Bronchial epithelial cell (primary cell): Measurements from ENCODE around the gene PLEKHM1. TPM values are rescaled to one million over a fixed set of nuclear protein-coding genes. Genes with fewer than 3 reads are reported as not detected.

Experiments
- DNase-seq: peaks from one replicate; pipeline ENCODE4 v3.0.0-alpha.2; 2010; ENCODE audit warnings: low read depth
- FAIRE-seq: peaks from 2 replicates; lab custom pipeline; 2011; peaks lifted over from hg19 to GRCh38; lab: Jason Lieb, UNC
- H3K27me3 ChIP-seq: 2 replicates; pipeline ENCODE4 v1.5.1; 2011; ENCODE audit warnings: low read length; ENCODE audit not compliant: control insufficient read depth, insufficient read depth
- H3K36me3 ChIP-seq: 2 replicates; pipeline ENCODE4 v1.5.1; 2011; ENCODE audit warnings: low read length; ENCODE audit not compliant: control insufficient read depth, insufficient read depth
- H3K4me3 ChIP-seq: 2 replicates; pipeline ENCODE4 v1.5.1; 2011; ENCODE audit warnings: mild to moderate bottlenecking, low read depth, low read length, control low read depth
- total RNA-seq: library from RNA; depleted of rRNA; stranded (reverse); fragments of >200 nt; gene quantifications from 2 replicates; pipeline ENCODE4 v1.2.1, GENCODE V29; 2014
- TF ChIP-seq, protein P1 (sequence below): IDR thresholded peaks from 2 replicates; pipeline ENCODE4 v1.5.1; 2011; ENCODE audit warnings: mild to moderate bottlenecking, moderate library complexity, low read length, control low read depth, inconsistent platforms; ENCODE audit not compliant: insufficient read depth, severe bottlenecking

Gene PLEKHM1
- total RNA-seq, 1 donor from 2014 or later, result 38.7 TPM

DNA sequence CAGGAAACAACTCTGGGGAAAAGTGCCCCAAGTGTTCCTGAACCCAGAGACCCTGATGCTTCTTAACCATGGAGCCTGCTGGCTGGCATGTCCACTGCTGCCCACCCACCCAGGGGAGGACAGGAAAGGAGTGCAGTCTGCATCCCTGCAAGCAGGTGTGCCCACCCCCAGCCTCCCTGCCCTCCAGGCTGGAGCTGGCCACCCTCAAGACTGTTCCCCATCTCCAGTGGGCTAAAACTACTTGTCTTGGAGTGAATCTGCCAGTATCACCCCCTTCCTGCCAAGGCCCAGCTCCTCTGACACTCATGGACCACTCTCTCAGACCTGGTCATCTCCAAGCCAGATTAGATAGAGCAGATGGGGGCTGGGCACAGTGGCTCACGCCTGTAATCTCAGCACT, 87.6 kb downstream of the PLEKHM1 start:
- Histone ChIP-seq H3K36me3 (peaks cover 33% of the 10 kb centered on the region), H3K27me3 (no peaks in the 10 kb centered on the region), H3K4me3 (no peak overlapping the region)
- FAIRE-seq (no peak), DNase-seq (no peak)
- TF ChIP-seq, protein P1, sequence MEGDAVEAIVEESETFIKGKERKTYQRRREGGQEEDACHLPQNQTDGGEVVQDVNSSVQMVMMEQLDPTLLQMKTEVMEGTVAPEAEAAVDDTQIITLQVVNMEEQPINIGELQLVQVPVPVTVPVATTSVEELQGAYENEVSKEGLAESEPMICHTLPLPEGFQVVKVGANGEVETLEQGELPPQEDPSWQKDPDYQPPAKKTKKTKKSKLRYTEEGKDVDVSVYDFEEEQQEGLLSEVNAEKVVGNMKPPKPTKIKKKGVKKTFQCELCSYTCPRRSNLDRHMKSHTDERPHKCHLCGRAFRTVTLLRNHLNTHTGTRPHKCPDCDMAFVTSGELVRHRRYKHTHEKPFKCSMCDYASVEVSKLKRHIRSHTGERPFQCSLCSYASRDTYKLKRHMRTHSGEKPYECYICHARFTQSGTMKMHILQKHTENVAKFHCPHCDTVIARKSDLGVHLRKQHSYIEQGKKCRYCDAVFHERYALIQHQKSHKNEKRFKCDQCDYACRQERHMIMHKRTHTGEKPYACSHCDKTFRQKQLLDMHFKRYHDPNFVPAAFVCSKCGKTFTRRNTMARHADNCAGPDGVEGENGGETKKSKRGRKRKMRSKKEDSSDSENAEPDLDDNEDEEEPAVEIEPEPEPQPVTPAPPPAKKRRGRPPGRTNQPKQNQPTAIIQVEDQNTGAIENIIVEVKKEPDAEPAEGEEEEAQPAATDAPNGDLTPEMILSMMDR, result no peak

DNA sequence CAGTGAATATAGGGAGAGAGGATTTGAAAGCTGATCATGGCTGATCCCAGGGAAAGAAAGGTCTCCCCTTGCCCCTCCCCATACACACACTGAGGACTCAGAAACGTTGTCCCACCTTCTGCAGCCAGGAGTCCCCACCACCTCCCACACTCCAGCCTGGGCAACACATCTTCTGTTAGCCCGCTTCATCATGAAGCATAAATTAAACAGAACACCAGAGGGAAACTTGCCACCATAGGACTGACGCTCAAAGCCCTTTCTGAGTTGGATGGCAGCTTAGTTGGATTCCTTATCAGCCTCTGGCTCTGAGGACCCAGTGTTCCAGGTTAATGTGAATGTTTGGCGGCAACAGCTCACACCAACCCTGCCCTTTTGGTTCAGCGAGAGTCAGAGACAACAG, 91.7 kb downstream of the PLEKHM1 start:
- DNase-seq (no peak), FAIRE-seq (no peak)
- TF ChIP-seq, protein P1, result no peak
- H3K27me3 ChIP-seq, result no peaks in the 10 kb centered on the region
- H3K4me3 ChIP-seq, result no peak overlapping the region
- H3K36me3 ChIP-seq, result peaks cover 27% of the 10 kb centered on the region

DNA sequence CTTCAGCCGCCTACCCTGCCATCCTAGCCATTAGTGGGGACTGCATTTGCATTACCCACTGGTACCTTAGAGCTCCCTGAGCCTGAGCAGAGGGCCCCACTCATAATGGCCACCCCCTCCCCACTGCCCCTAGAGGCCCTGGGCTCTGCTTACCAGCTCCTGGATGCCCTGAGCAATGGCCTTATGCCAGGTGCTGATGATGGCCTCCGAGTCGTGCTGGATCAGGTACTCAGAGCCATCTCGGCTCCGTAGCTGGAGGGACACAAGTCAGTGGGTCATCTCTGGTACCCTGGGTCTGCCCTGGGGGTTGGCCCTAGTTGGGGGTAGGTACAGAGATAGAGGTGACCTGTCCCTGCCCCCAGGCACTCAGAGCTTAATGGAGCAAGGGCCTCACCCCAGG, 92.7 kb downstream of the PLEKHM1 start:
- DNase-seq (no peak), FAIRE-seq (no peak)
- Histone ChIP-seq H3K27me3 (no peaks in the 10 kb centered on the region), H3K4me3 (no peak overlapping the region), H3K36me3 (peaks cover 22% of the 10 kb centered on the region)
- TF ChIP-seq, protein P1, result no peak

DNA sequence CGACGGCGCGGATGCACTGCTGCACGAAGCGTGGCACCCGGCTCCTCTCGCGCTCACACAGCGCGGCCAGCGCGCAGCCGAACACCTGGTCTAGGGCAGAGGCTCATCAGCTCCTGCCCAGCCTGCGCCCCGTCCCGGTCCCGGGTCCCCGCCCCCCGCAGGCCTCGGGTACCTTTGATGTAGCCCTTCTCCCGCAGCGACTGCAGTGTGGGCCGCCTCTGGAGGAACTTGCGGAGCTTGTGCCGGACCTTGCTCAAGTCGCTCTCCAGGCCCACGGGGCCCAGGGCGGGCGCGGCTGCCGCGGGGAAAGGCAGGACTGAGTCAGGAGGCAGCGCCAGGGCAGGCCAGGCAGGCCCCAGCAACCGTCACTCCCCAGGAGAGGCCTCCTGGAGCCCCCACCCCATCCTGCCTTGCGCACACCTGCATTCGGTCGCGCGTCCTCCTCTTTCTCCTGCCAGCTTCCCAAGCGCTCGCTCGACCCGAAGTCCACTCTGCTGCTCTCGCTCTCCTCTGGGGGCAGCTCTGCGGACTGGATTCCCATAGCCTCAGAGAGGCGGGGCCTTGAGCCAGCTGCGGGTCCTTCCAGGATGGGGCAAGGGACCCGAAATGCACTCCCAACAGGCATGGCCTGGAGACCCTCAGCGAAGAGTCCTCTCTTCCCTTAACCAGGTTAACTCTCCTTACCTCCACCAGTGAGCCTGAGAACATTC, 93.9 kb downstream of the PLEKHM1 start:
- DNase-seq (no peak), FAIRE-seq (no peak)
- peaks cover 16% of the 10 kb centered on the region for H3K36me3 ChIP-seq

DNA sequence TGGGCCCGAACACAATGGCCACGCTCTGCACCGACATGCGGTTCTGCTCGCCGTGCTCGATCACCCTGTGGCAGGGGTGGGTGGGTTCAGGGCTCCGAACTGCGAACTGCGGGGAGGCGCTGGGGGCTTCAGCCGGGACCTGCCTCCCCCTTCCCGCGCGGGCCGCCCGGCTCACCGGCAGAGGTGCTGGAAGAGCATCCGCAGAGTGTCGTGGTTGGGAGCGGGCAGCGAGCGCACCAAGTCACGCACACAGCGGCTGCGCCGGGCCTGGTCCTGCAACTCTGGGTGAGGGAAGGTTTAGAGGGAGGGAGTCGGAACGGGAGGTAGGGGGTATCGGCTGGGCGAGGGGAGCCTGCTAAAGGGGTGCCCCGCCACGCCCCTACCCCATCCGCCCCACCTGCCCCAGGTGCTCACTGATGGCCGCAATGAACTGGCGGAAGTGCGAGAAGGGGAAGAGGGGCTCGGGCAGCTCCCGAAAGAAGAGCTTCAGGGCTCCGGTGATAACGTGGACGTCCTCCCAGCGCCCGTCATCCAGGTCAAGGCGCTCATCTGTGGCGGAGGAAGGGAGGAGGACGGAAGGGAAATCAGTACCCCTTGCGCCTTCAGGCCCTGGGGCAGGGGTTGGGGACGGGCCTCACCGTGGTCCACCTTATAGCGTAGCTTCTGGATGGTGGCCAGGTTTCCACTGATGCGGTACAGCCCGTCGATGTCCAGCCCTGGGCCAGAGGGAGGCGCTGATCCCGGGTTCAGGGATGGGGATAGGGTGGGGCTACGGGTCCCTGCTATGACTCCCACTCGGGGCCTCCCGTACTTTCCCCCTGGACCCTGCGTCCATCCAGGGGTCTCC, 94.7 kb downstream of the PLEKHM1 start:
- DNase-seq, result no peak
- H3K27me3 ChIP-seq, result no peaks in the 10 kb centered on the region
- H3K4me3 ChIP-seq, result no peak overlapping the region
- peaks cover 16% of the 10 kb centered on the region for H3K36me3 ChIP-seq
- FAIRE-seq, result no peak
- TF ChIP-seq, protein P1, result no peak

More for the DNA sequence above, 93.9 kb downstream of the PLEKHM1 start:
- TF ChIP-seq, protein P1, result no peak
- Histone ChIP-seq H3K27me3 (no peaks in the 10 kb centered on the region), H3K4me3 (no peak overlapping the region)
